Measurements from ENCODE around the gene PET117. TPM values are rescaled to one million over a fixed set of nuclear protein-coding genes. Genes with fewer than 3 reads are reported as not detected.

The PET117 gene
- total RNA-seq, 1 experiment from 2014 or later = 25.0 TPM

DNA sequence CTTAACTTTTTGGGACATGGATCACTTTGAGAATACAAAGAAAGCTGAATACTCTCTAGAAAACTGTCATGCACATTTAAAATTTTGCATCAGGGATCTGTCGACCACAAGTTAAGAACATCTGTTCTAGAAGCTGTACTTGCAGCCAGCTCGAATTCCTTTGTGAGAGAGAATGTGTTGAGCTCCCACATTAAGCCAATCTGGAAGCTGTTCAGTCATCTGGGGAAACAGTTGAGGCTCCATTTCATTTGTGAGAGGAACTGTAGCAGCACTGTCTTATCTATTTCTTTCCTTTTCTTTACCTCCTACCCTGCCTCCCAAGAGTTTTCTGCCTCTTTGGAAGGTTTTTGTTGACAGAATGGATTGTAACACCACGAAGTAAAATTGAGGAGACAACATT is 50.8 kb downstream of the PET117 start:
- Histone ChIP-seq H3K23ac (ENCODE audit: insufficient read length, low read depth, low read length) (no peak overlapping the region), H4K8ac (replicated peaks; ENCODE audit: insufficient read length, low read depth, low read length) (no peak overlapping the region), H3K79me2 (ENCODE audit: insufficient read depth, low read length) (no peaks in the 10 kb centered on the region), H2AK5ac (ENCODE audit: insufficient read length, low read length) (no peak overlapping the region), H4K5ac (ENCODE audit: insufficient read length, low read depth, low read length) (no peak overlapping the region), H3K4me1 (ENCODE audit: insufficient read depth, low read length) (no peaks in the 10 kb centered on the region), H2AFZ (ENCODE audit: low read length) (no peak overlapping the region), H2BK5ac (ENCODE audit: insufficient read length, low read length) (no peak overlapping the region), H3K14ac (ENCODE audit: insufficient read depth, low read length) (no peak overlapping the region), H4K91ac (ENCODE audit: insufficient read length, low read depth, low read length) (no peak overlapping the region), H2BK12ac (ENCODE audit: insufficient read length, low read depth, low read length) (no peak overlapping the region), H3K56ac (ENCODE audit: insufficient read length, low read depth, low read length) (no peak overlapping the region), H2BK20ac (ENCODE audit: low read depth, low read length, poor library complexity, severe bottlenecking) (no peak overlapping the region), H3K27ac (ENCODE audit: insufficient read length, low read depth, low read length) (no peak overlapping the region), H2BK15ac (ENCODE audit: low read depth, low read length) (no peak overlapping the region), H3K4ac (ENCODE audit: low read depth, low read length) (no peak overlapping the region), H3K27me3 (ENCODE audit: insufficient read depth, low read length) (no peaks in the 10 kb centered on the region), H3K4me2 (ENCODE audit: insufficient read depth, insufficient read length, low read length) (no peak overlapping the region), H3K9me3 (ENCODE audit: control insufficient read depth, low read depth, low read length) (no peaks in the 10 kb centered on the region), H2BK120ac (ENCODE audit: low read depth, low read length, poor library complexity, severe bottlenecking) (no peak overlapping the region), H3K79me1 (ENCODE audit: insufficient read depth, low read depth, low read length, poor library complexity, severe bottlenecking) (no peaks in the 10 kb centered on the region), H3K18ac (ENCODE audit: insufficient read length, low read depth, low read length) (no peak overlapping the region), H4K20me1 (ENCODE audit: control insufficient read depth, insufficient read depth, insufficient read length) (no peaks in the 10 kb centered on the region), H3T11ph (ENCODE audit: low read length) (no peak overlapping the region), H3K9ac (ENCODE audit: extremely low read depth, insufficient read length, low read length) (no peak overlapping the region), H3K23me2 (ENCODE audit: insufficient read length, low read depth, low read length, poor library complexity, severe bottlenecking) (no peaks in the 10 kb centered on the region)
- no peak overlapping the region; a peak in 1 of 7 replicates for H3K27ac Mint-ChIP-seq
- DNase-seq = no peak
- TF ChIP-seq, protein P1, sequence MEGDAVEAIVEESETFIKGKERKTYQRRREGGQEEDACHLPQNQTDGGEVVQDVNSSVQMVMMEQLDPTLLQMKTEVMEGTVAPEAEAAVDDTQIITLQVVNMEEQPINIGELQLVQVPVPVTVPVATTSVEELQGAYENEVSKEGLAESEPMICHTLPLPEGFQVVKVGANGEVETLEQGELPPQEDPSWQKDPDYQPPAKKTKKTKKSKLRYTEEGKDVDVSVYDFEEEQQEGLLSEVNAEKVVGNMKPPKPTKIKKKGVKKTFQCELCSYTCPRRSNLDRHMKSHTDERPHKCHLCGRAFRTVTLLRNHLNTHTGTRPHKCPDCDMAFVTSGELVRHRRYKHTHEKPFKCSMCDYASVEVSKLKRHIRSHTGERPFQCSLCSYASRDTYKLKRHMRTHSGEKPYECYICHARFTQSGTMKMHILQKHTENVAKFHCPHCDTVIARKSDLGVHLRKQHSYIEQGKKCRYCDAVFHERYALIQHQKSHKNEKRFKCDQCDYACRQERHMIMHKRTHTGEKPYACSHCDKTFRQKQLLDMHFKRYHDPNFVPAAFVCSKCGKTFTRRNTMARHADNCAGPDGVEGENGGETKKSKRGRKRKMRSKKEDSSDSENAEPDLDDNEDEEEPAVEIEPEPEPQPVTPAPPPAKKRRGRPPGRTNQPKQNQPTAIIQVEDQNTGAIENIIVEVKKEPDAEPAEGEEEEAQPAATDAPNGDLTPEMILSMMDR (conservative IDR thresholded peaks at IDR 0.05) = no peak
- WGBS (ENCODE audit: extremely low coverage, insufficient read length, low lambda C conversion rate) = no CpG with 5 or more reads among the region's 3 CpGs
- H3K27me3 Mint-ChIP-seq (ENCODE audit: low read depth) = no peaks in the 10 kb centered on the region
- H3K36me3 Mint-ChIP-seq (ENCODE audit: insufficient read depth in 1 of 3, low read depth in 3 of 3) = peaks cover 17 to 42% (median 24%) of the 10 kb centered on the region in 3 experiments
- H3K4me1 Mint-ChIP-seq = no peaks in the 10 kb centered on the region
- H3K9me3 Mint-ChIP-seq = no peaks in the 10 kb centered on the region
- no peak overlapping the region for H3K4me3 Mint-ChIP-seq
